HuH-7 (cell line): ENCODE measurements around the gene GEMIN5.

Experiments used
- DNase-seq: peaks from one replicate; pipeline ENCODE4 v3.0.0; 2011; ENCODE audit warnings: low spot score

Gene GEMIN5

DNA sequence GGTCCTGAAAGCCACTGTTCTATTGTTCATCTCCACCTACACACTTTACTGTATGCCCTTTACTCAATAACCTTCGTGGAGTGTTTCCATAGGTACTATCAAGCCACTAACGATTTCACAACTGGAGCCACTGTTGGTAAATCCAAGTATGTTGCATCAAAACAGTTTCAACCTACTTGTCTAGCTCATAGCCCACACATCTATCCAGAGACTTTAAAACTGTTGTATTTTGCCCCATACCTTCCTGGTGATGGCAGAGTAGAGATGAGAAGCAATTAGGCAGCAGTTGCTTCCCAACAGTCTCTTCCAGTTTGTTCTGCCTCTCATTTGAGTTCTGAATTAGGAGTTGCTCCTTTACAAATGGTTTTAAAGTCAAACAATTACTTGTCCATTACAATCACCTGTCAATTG is 88.2 kb downstream of the GEMIN5 start:
- no peak for DNase-seq

- no peak for DNase-seq
These were observed 88.7 kb downstream of the GEMIN5 start for GRCh38 chr5:154849264-154849785.

DNA sequence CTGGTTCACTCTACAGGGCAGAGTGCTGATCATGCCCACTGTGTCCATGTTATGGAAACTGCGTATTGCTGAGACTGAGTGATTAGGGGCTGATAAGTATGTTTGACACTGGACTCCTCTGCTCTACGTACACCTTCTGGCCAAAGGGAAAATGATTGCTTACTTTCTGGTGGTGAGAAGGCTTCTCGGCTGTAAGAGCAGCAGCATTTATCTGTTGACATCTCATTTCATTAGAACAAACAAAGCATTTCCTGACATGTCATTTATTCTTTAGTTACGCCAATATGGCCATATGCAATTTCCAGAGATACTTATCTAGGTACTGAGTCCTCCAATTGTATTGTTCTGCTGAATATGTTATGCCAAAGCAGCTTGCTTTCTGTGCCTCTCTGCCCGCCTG is 93.2 kb downstream of the GEMIN5 start:
- DNase-seq, result no peak

- DNase-seq, result no peak
These were observed 95.1 kb downstream of the GEMIN5 start for GRCh38 chr5:154842689-154843530.

GRCh38 chr5:154841273-154841661 is 96.7 kb downstream of the GEMIN5 start:
- no peak for DNase-seq

GRCh38 chr5:154840435-154841272 is 97.4 kb downstream of the GEMIN5 start:
- no peak for DNase-seq
